HepG2 (cell line): ENCODE measurements around the gene SYMPK. TPM values are rescaled to one million over a fixed set of nuclear protein-coding genes. Genes with fewer than 3 reads are reported as not detected.
A peak's percentile ranks its signal among the peaks of the same experiment; 100 is the strongest.

ENCODE experiments used
- AGO2 ChIP-seq: fragments of 200-400 bp; formaldehyde crosslinking; optimal IDR thresholded peaks from 2 replicates; pipeline ENCODE3; 2017; ENCODE audit warnings: mild to moderate bottlenecking, low read depth, low read length, moderate library complexity
- HES4 ChIP-seq: sonication (generic); formaldehyde crosslinking; IDR thresholded peaks from 2 replicates; pipeline ENCODE4 v1.9.0; 2021; ENCODE audit warnings: mild to moderate bottlenecking, missing genetic modification reagents, borderline replicate concordance
- IRF2 ChIP-seq: IDR thresholded peaks from 2 replicates; pipeline ENCODE4 v1.6.1; 2018; ENCODE audit warnings: missing genetic modification reagents, missing compliant biosample characterization
- MED8 ChIP-seq: sonication (generic); formaldehyde crosslinking; IDR thresholded peaks from 2 replicates; pipeline ENCODE4 v1.8.1; 2023; ENCODE audit warnings: mild to moderate bottlenecking, missing genetic modification reagents; ENCODE audit not compliant: insufficient replicate concordance
- MXD1 ChIP-seq: sonication (generic); formaldehyde crosslinking; IDR thresholded peaks from 2 replicates; pipeline ENCODE4 v1.4.0; 2020; ENCODE audit warnings: mild to moderate bottlenecking, missing genetic modification reagents
- NFE2L2 ChIP-seq: fragments of 150-350 bp; IDR thresholded peaks from 2 replicates; pipeline ENCODE4 v1.6.1; 2014; ENCODE audit warnings: low read length
- RAD21 ChIP-seq: fragments of 450-650 bp; formaldehyde crosslinking; IDR thresholded peaks from 2 replicates; pipeline ENCODE4 v1.5.0; 2020; ENCODE audit warnings: mild to moderate bottlenecking
- REL ChIP-seq: sonication (generic); formaldehyde crosslinking; conservative IDR thresholded peaks from 2 replicates; pipeline ENCODE4 v1.8.0; 2022; ENCODE audit warnings: mild to moderate bottlenecking, missing genetic modification reagents, moderate library complexity
- RFXANK ChIP-seq: IDR thresholded peaks from 2 replicates; pipeline ENCODE4 v1.6.1; 2016
- SIX1 ChIP-seq: sonication (generic); formaldehyde crosslinking; IDR thresholded peaks from 2 replicates; pipeline ENCODE4 v1.4.0; 2020; ENCODE audit warnings: missing genetic modification reagents, borderline replicate concordance
- SMAD3 ChIP-seq: sonication (generic); formaldehyde crosslinking; IDR thresholded peaks from 2 replicates; pipeline ENCODE4 v1.4.0; 2020; ENCODE audit warnings: missing genetic modification reagents
- TFDP1 ChIP-seq: IDR thresholded peaks from 2 replicates; pipeline ENCODE4 v1.6.1; 2016; ENCODE audit warnings: missing compliant biosample characterization, missing genetic modification reagents, borderline replicate concordance
- ZBTB46 ChIP-seq: sonication (generic); formaldehyde crosslinking; IDR thresholded peaks from 2 replicates; pipeline ENCODE4 v1.4.0; 2020; ENCODE audit warnings: mild to moderate bottlenecking, missing genetic modification reagents, borderline replicate concordance
- ZNF333 ChIP-seq: sonication (generic); formaldehyde crosslinking; IDR thresholded peaks from 2 replicates; pipeline ENCODE4 v1.4.0; 2020; ENCODE audit warnings: mild to moderate bottlenecking, missing genetic modification reagents, borderline replicate concordance
- ZNF431 ChIP-seq: sonication (generic); formaldehyde crosslinking; IDR thresholded peaks from 2 replicates; pipeline ENCODE4 v1.9.0; 2022; ENCODE audit warnings: missing genetic modification reagents, low read depth, mild to moderate bottlenecking, borderline replicate concordance
- ZNF605 ChIP-seq: sonication (generic); formaldehyde crosslinking; IDR thresholded peaks from 2 replicates; pipeline ENCODE4 v1.8.0; 2022; ENCODE audit warnings: mild to moderate bottlenecking, missing genetic modification reagents
- ZNF609 ChIP-seq: sonication (generic); formaldehyde crosslinking; IDR thresholded peaks from 2 replicates; pipeline ENCODE4 v1.4.0; 2020; ENCODE audit warnings: mild to moderate bottlenecking, missing genetic modification reagents, borderline replicate concordance
- ZNF639 ChIP-seq: conservative IDR thresholded peaks from 2 replicates; pipeline ENCODE4 v1.6.1; 2018; ENCODE audit warnings: missing genetic modification reagents
- ZSCAN20 ChIP-seq: sonication (generic); formaldehyde crosslinking; IDR thresholded peaks from 2 replicates; pipeline ENCODE4 v1.4.0; 2020; ENCODE audit warnings: missing genetic modification reagents, mild to moderate bottlenecking, borderline replicate concordance
- polyA plus RNA-seq, 8 experiments: library from polyadenylated mRNA; depleted of rRNA in 3 of 8; stranded (reverse) in 7 of 8; unstranded in 1 of 8; fragments of >200 nt; fragmentation: Illumina TruSeq in 4 of 8; extraction: Trizol in 4 of 8; gene quantifications; 2 replicates each; pipeline versions ENCODE4 v1.2.1 to v1.2.3, GENCODE V29; 2011 to 2016; ENCODE audit warnings: low read depth in 4 of 8, missing spikeins in 1 of 8, mixed read lengths in 1 of 8; ENCODE audit not compliant: insufficient read depth in 1 of 8
- total RNA-seq, 5 experiments: library from RNA; depleted of rRNA; stranded (reverse); fragments of >200 nt; fragmentation: Illumina TruSeq; extraction: Trizol; gene quantifications; 2 replicates each; pipeline ENCODE4 v1.2.3, GENCODE V29; 2016; ENCODE audit warnings: low read depth in 1 of 5

SYMPK gene
- total and polyA plus RNA-seq, 2 of the 13 experiments (the other 11 are each of a cell fraction or from before 2014, with no cell fraction given), result 21.9 to 55.7 TPM

GRCh38 chr19:45911291-45911690, 48.3 kb upstream of the SYMPK start (continued):
- no peak for TF ChIP-seq ZNF333 (CRISPR knock-in tag)
- TF ChIP-seq ZBTB46 (CRISPR knock-in tag), result no peak
- TF ChIP-seq MXD1, result no peak
- 0 out of 2 replicates have a peak, but pooled peaks have one; percentile 35 for TF ChIP-seq IRF2 (CRISPR knock-in tag)
- TF ChIP-seq REL (CRISPR knock-in tag), result no peak
- TF ChIP-seq ZNF639, result no peak
- TF ChIP-seq AGO2, result no peak
- no peak for TF ChIP-seq MED8
- no peak for TF ChIP-seq RAD21 (CRISPR knock-in tag)
- no peak for TF ChIP-seq ZNF609 (CRISPR knock-in tag)
- no peak for TF ChIP-seq NFE2L2
- no peak for TF ChIP-seq HES4 (CRISPR knock-in tag)
- TF ChIP-seq ZNF605 (CRISPR knock-in tag), result no peak
- TF ChIP-seq SIX1 (CRISPR knock-in tag), result no peak
- TF ChIP-seq ZNF431 (CRISPR knock-in tag), result no peak
- no peak for TF ChIP-seq SMAD3 (CRISPR knock-in tag)
- TF ChIP-seq RFXANK (CRISPR knock-in tag), result no peak
- TF ChIP-seq ZSCAN20 (CRISPR knock-in tag), result no peak
- no peak for TF ChIP-seq TFDP1
